GM12801 (cell line): ENCODE data around the gene YWHAH.

Experiments
- CTCF ChIP-seq: IDR thresholded peaks from one replicate; pipeline ENCODE4 v1.5.1; 2011; ENCODE audit warnings: control low read depth; ENCODE audit not compliant: insufficient read length; ENCODE audit errors: extremely low read depth

YWHAH gene

GRCh38 chr22:31912407-31912743, 32.0 kb upstream of the YWHAH start:
- no peak for TF ChIP-seq CTCF

DNA sequence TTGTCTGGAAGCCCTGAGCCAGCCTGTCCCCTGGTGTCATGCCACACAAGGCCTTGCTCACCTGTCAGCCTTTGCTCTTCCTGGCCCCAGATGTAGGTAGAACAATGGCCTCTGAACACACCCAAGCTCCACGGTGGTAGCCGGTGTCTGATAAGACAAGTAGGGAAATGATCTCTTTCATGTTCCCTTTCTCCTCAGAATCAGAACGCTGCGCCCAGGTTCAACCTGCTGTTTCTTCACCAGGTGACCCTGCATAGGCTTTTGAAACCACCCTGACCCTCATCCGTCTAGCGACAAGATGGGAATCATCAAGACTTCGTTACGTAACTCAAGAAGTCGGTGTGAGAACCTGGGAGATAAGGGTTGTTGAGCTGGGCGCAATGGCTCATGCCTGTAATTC, 28.7 kb upstream of the YWHAH start:
- no peak for TF ChIP-seq CTCF

DNA sequence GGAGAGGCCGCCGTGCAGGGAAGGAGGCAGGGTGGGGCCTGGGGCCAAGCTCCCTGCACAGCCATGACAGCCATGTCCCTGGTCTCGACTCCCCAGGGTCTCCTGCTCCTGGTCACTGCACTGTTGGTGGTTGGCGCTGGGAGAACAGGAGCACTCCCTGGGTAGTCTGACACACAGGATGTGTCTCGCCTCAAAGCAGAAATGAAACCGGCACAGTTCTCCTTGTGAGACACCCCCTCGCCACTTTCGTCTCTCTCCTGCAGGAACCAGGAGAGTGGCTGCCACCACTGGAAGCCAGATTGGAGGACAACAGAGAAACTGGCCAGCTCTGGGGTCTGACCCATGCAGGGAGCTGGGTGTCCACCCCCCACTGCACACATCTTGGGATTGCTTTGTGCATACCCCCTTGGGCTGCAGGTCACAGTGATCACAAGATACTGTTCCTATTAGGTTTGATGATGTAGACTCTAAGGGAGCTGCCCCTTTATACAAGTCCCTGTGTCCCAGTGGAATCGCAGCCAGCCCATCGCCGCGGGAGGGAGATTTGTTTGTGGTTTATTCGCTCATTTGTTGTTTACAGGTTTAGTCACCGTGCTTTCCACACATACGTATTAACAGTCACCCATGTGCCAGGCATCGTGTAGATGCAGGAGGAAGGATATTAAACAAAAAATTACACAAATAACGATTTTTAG, 27.0 kb upstream of the YWHAH start:
- no peak for TF ChIP-seq CTCF

DNA sequence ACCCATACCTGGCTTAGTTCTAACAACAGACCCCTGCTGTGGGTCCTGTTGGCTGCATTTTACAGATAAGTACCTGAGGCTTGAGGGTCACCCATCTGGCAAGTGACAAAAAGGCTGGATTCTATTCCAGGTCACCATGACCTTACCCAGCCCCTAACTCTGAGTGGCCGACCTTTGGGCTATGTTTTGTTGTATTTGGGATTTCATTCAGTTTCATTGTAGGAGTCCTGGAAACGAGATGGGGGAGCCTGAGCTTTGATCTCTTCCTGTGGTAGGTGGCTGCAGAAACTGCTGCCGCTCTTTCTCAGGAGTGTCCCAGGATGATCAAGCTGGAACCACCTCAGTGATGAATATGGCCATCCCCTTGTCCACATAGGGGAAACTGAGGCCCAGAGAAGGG, 24.6 kb upstream of the YWHAH start:
- TF ChIP-seq CTCF, result no peak

DNA sequence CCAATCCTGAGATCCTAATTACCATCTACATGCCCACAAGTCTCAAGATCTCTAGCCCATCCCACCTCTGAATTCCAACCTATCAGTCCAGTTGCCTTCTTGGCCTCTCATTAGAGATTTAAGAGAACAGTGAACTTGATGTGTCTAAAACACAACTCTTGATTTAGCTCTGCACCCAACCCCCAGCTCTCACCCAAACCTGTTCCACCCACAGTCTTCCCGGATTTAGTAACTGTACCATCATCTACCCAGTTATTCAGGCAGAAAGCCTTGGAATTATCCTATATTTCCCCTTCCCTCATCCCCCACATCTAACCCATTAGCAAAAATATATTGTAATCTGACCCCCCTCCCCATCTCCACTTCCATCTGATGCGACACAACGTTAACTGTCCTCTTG, 24.0 kb upstream of the YWHAH start:
- TF ChIP-seq CTCF, result no peak

GRCh38 chr22:31921106-31921505, 23.2 kb upstream of the YWHAH start:
- TF ChIP-seq CTCF, result no peak

- TF ChIP-seq CTCF, result no peak
Observed at GRCh38 chr22:31922534-31922933, 21.8 kb upstream of the YWHAH start.

DNA sequence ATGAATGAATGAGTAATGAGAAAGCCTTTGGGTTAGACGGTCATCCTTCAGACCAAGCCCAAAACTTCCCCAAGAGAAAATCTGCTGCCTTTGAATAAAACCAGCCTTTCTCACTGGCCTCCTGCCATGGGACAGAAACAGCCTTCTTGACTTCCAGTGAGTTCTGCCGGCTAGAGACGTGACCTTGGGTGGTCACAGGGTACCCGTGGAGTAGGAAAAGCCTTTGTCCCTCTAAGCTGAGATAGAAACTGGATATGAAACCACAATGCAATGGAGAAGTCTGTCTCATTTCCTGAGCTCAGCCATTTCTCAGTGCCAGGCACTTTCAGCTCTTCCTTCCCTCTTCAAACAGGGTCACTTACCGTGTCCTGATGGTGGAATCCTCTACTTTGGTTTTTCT, 21.2 kb upstream of the YWHAH start:
- no peak for TF ChIP-seq CTCF
